GM18868 (cell line): ENCODE results near the gene CUBN.
A peak's percentile ranks its signal among the peaks of the same experiment; 100 is the strongest.
"Not testable (repeated sequence)": the region's sequence is repeated elsewhere in the genome, so short reads cannot be mapped to it uniquely, and the experiment has no call there.

Experiments
- ATAC-seq: cut with Tn5 transposase; IDR thresholded peaks from one replicate; pipeline ENCODE4 v1.9.1; 2021; ENCODE audit warnings: mild to moderate bottlenecking, moderate library complexity; ENCODE audit not compliant: unreplicated experiment

Gene CUBN

GRCh38 chr10:17019696-17020095, 109.9 kb downstream of the CUBN start:
- ATAC-seq: no peak

GRCh38 chr10:17013131-17013983, 116.3 kb downstream of the CUBN start:
- not testable (repeated sequence) for ATAC-seq

- not testable (repeated sequence) for ATAC-seq
Measured at GRCh38 chr10:17012731-17013130, 116.9 kb downstream of the CUBN start.

GRCh38 chr10:17010363-17011145, 119.1 kb downstream of the CUBN start:
- no peak for ATAC-seq

GRCh38 chr10:17009212-17009700, 120.4 kb downstream of the CUBN start:
- no peak for ATAC-seq

GRCh38 chr10:17007418-17007770, 122.2 kb downstream of the CUBN start:
- no peak for ATAC-seq

- ATAC-seq: no peak
Measured at GRCh38 chr10:17006631-17007417, 122.8 kb downstream of the CUBN start.

- ATAC-seq: no peak
Measured at GRCh38 chr10:17005621-17006566, 123.7 kb downstream of the CUBN start.

- no peak for ATAC-seq
Measured at GRCh38 chr10:17004801-17005380, 124.7 kb downstream of the CUBN start.

- no peak for ATAC-seq
Measured at GRCh38 chr10:17003651-17004286, 125.8 kb downstream of the CUBN start.

- ATAC-seq: no peak
Measured at GRCh38 chr10:17003151-17003550, 126.5 kb downstream of the CUBN start.

GRCh38 chr10:17001961-17002749, 127.5 kb downstream of the CUBN start:
- ATAC-seq: peak; percentile 68

- no peak for ATAC-seq
Measured at GRCh38 chr10:17001297-17001744, 128.3 kb downstream of the CUBN start.

- no peak for ATAC-seq
Measured at GRCh38 chr10:16999665-17000451, 129.8 kb downstream of the CUBN start.

GRCh38 chr10:16996530-16996964, 133.1 kb downstream of the CUBN start:
- ATAC-seq: no peak

GRCh38 chr10:16995867-16996529, 133.6 kb downstream of the CUBN start:
- no peak for ATAC-seq

- ATAC-seq: no peak
Measured at GRCh38 chr10:16993186-16993585, 136.4 kb downstream of the CUBN start.
